ENCODE results near the gene GLYR1. TPM values are rescaled to one million over a fixed set of nuclear protein-coding genes. Genes with fewer than 3 reads are reported as not detected.

Gene GLYR1
- total and polyA plus RNA-seq, 9 of the 15 experiments (the other 6 are each of a cell fraction or from before 2014, with no cell fraction given), result 6.7 to 99.2 (median 60.2) TPM

- no peak for TF ChIP-seq MGA (IDR thresholded peaks at IDR 0.05)
- peak; percentile 98 for TF ChIP-seq CBX1 (IDR thresholded peaks at IDR 0.05; ENCODE audit: low read depth)
- peak; percentile 99 for TF ChIP-seq BCOR (IDR thresholded peaks at IDR 0.05)
- TF ChIP-seq ZNF239 (CRISPR knock-in tag; IDR thresholded peaks at IDR 0.05), result no peak
- TF ChIP-seq ZNF695 (CRISPR knock-in tag; IDR thresholded peaks at IDR 0.05), result no peak
- TF ChIP-seq CHD1 (IDR thresholded peaks at IDR 0.05; ENCODE audit: low read length), result no peak
- TF ChIP-seq POLR2B (IDR thresholded peaks at IDR 0.05; ENCODE audit: low read depth, partially characterized antibody), result peak; percentile 85
- no peak for TF ChIP-seq ZNF778 (CRISPR knock-in tag; IDR thresholded peaks at IDR 0.05)
- TF ChIP-seq ATF3 (IDR thresholded peaks at IDR 0.05), result no peak
- TF ChIP-seq ATF3 (CRISPR knock-in tag; conservative IDR thresholded peaks at IDR 0.05), result no peak
- no peak for TF ChIP-seq HDAC8 (tag; IDR thresholded peaks at IDR 0.05)
- TF ChIP-seq ZBTB7A (IDR thresholded peaks at IDR 0.05; ENCODE audit: borderline replicate concordance, control insufficient read depth, low read depth, low read length), result peak; percentile 97
- TF ChIP-seq POLR2G (IDR thresholded peaks at IDR 0.05; ENCODE audit: low read depth, low read length), result peak; percentile 76
- TF ChIP-seq PCBP1 (IDR thresholded peaks at IDR 0.05; ENCODE audit: low read depth, low read length, poor library complexity, severe bottlenecking), result peak; percentile 41
- no peak for TF ChIP-seq ZNF668 (CRISPR knock-in tag; IDR thresholded peaks at IDR 0.05)
- peak; percentile 91 for TF ChIP-seq ELF1 (tag; IDR thresholded peaks at IDR 0.05)
- TF ChIP-seq ZFP36 (IDR thresholded peaks at IDR 0.05; ENCODE audit: low read depth, low read length, partially characterized antibody), result no peak
Measured at GRCh38 chr16:4768549-4769305, 78.4 kb downstream of the GLYR1 start (continued).

Data from K562 (cell line).